Activated CD8-positive, alpha-beta memory T cell treated with anti-CD3 and anti-CD28 coated beads, Interleukin-2, amount 50 U/mL, for 4 hours (primary cell): ENCODE measurements around the gene BPIFA2.

Experiments
- DNase-seq: peaks from one replicate; pipeline ENCODE4 v3.0.0-alpha.2; 2020

The BPIFA2 gene

DNA sequence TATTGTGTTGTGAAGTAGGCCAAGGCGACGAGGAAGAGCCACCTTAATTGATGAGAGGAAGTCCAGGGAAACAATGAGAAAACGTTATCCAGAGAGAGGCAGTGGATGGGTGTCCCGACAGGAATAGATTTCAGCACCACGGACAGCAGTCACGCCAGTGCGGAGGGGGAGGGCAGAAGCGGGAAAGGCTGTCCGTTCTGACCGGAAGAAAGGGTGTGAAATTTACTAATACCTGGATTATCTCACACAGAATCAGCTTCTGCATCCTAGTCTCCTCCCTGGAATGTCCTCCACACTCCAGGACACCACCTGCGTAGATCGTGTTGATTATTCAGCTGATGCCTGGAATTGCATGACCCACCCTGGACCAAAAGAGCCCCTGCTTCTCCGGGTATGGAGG lies 41.8 kb downstream of the BPIFA2 start:
- peak; percentile 25 for DNase-seq

DNA sequence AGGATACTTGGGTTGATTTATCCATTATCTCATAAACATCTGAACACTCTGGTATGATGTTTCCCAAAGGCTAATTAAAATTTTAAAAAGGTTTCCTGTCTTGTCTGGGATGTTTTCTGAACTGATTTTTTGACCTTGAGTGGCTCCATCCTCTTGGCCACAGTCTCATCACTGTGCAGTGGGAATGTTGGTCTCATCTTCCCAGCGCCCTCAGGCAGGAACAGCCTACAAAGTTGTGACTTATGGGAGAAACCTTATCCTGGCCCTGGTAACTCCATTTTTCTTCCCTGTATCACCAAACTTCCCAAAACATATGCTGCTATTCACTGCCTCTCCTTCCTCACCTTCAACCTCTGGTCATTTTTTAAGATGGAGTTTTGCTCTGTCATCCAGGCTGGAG lies 42.4 kb downstream of the BPIFA2 start:
- no peak for DNase-seq

DNA sequence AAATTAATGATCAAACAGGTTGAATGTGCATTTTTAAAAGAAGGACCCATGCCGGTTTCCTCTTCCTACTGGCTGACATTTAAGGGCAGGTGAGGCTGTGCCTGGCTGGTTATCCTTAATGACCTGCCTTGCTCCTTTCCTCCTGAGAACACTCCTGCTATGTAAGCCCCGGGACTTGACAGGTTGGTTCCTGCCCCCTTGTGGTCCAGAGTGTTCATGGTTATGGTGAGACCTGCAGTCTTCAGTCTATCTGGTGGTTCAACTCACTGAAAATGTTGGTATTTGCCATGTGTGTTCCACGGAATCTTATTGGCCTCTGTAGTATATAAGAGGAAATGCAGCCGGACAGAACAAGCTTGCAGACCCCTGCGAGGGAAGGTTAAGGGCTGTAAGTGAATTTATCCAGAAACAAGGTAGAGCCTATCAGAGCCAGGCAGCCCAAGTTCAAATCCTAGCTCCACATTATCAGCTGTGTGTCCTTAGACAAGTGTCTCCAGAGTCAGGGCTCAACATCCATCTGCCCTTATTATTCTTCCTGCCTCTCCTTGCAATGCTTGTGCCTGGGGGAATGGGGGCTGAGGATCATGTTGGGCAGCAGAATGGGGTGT lies 44.0 kb downstream of the BPIFA2 start:
- DNase-seq: no peak

DNA sequence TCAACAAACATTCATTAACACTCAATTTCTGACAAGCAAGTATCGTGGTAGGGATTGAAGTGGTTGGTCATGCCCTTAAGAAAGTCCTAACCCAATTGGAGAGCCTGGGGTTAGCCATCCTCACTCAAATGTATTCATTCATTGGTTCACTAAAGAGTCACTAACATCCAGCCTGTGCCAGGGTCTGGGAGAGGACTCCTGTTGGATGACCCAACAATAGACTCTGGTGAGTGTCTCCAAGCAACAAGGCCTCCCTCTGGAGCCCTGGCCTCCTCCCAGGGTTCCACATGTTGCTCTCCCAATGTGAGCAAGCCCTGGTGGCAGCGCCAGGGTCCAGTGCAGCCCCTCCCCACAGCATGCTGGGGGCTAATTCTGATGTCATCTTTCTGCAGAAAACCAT lies 49.1 kb downstream of the BPIFA2 start, which contains the start of gene BPIFA3:
Gene BPIFA3, plus strand, starts transcription at position 301 of the 400 bp plus-strand sequence. CDS start 185 bp downstream, outside the sequence.
- DNase-seq: no peak

DNA sequence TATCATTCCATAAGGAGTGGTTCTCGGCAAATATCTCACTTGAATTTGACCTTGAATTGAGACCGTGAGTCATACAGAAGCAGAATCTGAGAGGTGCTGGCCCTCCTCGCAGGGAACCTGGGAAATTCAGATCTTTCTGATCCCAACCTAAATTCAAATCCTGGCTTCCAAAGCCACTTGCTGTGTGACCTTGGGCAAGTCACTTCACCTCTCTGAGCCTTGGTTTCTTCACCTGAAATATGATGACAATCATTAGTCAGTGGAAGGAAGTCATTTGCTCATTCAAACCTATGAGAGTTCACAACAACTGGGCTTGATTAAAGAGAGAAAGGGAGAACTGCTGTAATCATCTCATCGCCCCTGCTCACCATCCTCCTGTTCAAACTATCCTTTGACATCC lies 56.4 kb downstream of the BPIFA2 start:
- no peak for DNase-seq

DNA sequence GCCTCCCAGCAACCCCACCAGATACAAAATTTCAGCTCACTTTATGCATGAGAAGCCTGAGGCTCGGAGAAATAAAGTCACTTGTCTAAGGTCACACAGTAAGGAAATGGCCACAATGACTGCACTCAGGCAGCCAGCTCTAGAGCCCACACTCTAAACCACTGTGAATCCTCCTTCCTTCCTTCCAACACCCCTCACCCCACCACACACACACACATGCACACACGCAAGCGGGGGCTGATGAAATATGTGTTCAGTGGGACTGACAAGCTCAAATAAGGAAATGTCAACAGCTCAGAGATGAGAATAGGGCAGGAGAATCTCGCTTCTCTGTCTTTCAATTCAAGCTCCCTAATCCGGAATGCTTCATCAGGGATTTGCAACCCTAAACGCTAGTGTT lies 61.9 kb downstream of the BPIFA2 start:
- no peak for DNase-seq
